GM23248 (cell line): Measurements from ENCODE around the gene GLI2. TPM values are rescaled to one million over a fixed set of nuclear protein-coding genes. Genes with fewer than 3 reads are reported as not detected.
A peak's percentile ranks its signal among the peaks of the same experiment; 100 is the strongest.

Experiments
- DNase-seq: peaks from one replicate; pipeline ENCODE4 v3.0.0-alpha.2; 2015
- H2AFZ ChIP-seq: fragments of 200-600 bp; sonication (generic); 2 replicates; pipeline ENCODE4 v1.6.1; 2016; ENCODE audit warnings: antibody characterized with exemption
- H3F3A ChIP-seq: fragments of 200-600 bp; sonication (generic); 2 replicates; pipeline ENCODE4 v1.6.1; 2016; ENCODE audit warnings: mild to moderate bottlenecking, antibody characterized with exemption, mixed run types; ENCODE audit not compliant: insufficient read depth
- H3K27ac ChIP-seq: fragments of 200-600 bp; sonication (generic); 2 replicates; pipeline ENCODE4 v1.5.1; 2016; ENCODE audit warnings: mild to moderate bottlenecking
- H3K27me3 ChIP-seq: fragments of 200-600 bp; sonication (generic); replicated peaks from 2 replicates; pipeline ENCODE4 v1.6.1; 2016; ENCODE audit warnings: mild to moderate bottlenecking; ENCODE audit not compliant: insufficient read depth
- H3K36me3 ChIP-seq: fragments of 200-600 bp; sonication (generic); 2 replicates; pipeline ENCODE4 v1.6.1; 2016; ENCODE audit warnings: low read depth, mild to moderate bottlenecking
- H3K4me1 ChIP-seq: fragments of 200-600 bp; sonication (generic); 2 replicates; pipeline ENCODE4 v1.6.1; 2016; ENCODE audit warnings: mild to moderate bottlenecking; ENCODE audit not compliant: insufficient read depth
- H3K4me2 ChIP-seq: fragments of 200-600 bp; sonication (generic); one replicate; pipeline ENCODE4 v1.6.1; 2016; ENCODE audit warnings: mild to moderate bottlenecking; ENCODE audit not compliant: unreplicated experiment
- H3K4me3 ChIP-seq: fragments of 200-600 bp; sonication (generic); 2 replicates; pipeline ENCODE4 v1.5.1; 2016; ENCODE audit warnings: mild to moderate bottlenecking
- H3K79me2 ChIP-seq: fragments of 200-600 bp; sonication (generic); 2 replicates; pipeline ENCODE4 v1.6.1; 2016; ENCODE audit warnings: mild to moderate bottlenecking; ENCODE audit not compliant: insufficient read depth
- H3K9ac ChIP-seq: fragments of 200-600 bp; sonication (generic); 2 replicates; pipeline ENCODE4 v1.6.1; 2016; ENCODE audit warnings: mild to moderate bottlenecking
- H3K9me2 ChIP-seq: fragments of 200-600 bp; sonication (generic); 2 replicates; pipeline ENCODE4 v1.6.1; 2016; ENCODE audit warnings: mixed run types, mild to moderate bottlenecking, moderate library complexity; ENCODE audit not compliant: insufficient read depth
- H3K9me3 ChIP-seq: fragments of 200-600 bp; sonication (generic); one replicate; pipeline ENCODE4 v1.6.1; 2017; ENCODE audit warnings: low read depth
- H4K20me1 ChIP-seq: fragments of 200-600 bp; sonication (generic); 2 replicates; pipeline ENCODE4 v1.6.0; 2016; ENCODE audit not compliant: insufficient read depth
- EZH2 ChIP-seq: fragments of 200-600 bp; sonication (generic); IDR thresholded peaks from 2 replicates; pipeline ENCODE4 v1.6.1; 2018; ENCODE audit warnings: antibody characterized with exemption, mild to moderate bottlenecking; ENCODE audit not compliant: insufficient read depth, poor library complexity, severe bottlenecking
- EZH2phosphoT487 ChIP-seq: fragments of 200-600 bp; sonication (generic); IDR thresholded peaks from 2 replicates; pipeline ENCODE4 v1.6.1; 2018; ENCODE audit warnings: antibody characterized with exemption, moderate library complexity, mild to moderate bottlenecking, low read depth; ENCODE audit not compliant: insufficient read depth
- WGBS, 2 experiments: methylation state at CpG; one replicate each; pipeline ENCODE4 v1.1.6; 2015 to 2017; ENCODE audit warnings: low lambda C conversion rate in 2 of 2, low coverage in 1 of 2; ENCODE audit errors: missing lambda C conversion rate in 2 of 2; 5-methylcytosine and 5-hydroxymethylcytosine counted together
- in situ Hi-C: fragments of 300-500 bp; cut with MboI; formaldehyde crosslinking; loops from 2 replicates; pipeline ENCODE4 v1.15.0; 2020
- polyA plus RNA-seq: library from polyadenylated mRNA; unstranded; fragments of >200 nt; fragmentation: Nextera tagmentation; extraction: Ambion mirVana; gene quantifications from 2 replicates; pipeline ENCODE4 v1.2.1, GENCODE V29; 2016
- total RNA-seq: library from RNA; depleted of rRNA; stranded (reverse); fragments of >200 nt; shearing (Covaris generic); gene quantifications from 2 replicates; pipeline ENCODE4 v1.2.3, GENCODE V29; 2014

The GLI2 gene
- total and polyA plus RNA-seq, 2 experiments from 2014 or later = 8.3 to 9.0 TPM

DNA sequence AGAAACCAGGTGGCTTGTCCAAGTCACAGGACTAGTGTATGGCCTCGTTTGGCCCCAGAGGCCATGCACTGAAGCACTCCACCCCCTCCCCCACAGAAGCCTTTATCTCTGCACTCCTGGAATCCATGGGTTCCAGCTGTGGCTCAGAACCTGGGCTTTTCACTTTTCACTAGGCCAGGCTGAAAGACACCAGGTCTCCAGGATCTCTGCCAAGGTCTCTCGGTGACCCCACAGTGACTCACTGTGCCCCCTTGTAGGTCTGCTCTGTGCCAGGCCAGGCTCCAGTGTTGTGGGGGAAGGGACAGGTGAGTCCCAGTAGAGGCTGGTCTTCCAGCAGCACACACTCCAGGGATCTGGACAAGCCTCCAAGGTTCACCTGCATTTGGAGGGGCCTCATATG, 31.0 kb upstream of the GLI2 start:
- peaks cover 3% of the 10 kb centered on the region; the same call in 1 of the 2 replicates for H3F3A ChIP-seq
- in situ Hi-C loops = no loop called here
- WGBS, 2 experiments = 39 to 48% methylated on average over 2 of the region's 2 CpGs

GRCh38 chr2:120707816-120708215, 27.9 kb upstream of the GLI2 start:
- H4K20me1 ChIP-seq = no peaks in the 10 kb centered on the region
- no peaks in the 10 kb centered on the region for H3K36me3 ChIP-seq
- 68 to 77% methylated on average over 3 of the region's 3 CpGs for WGBS, 2 experiments
- H3K9me3 ChIP-seq = no peaks in the 10 kb centered on the region
- no peak overlapping the region for H3K4me2 ChIP-seq
- no peaks in the 10 kb centered on the region for H3K79me2 ChIP-seq
- H3K4me3 ChIP-seq = no peak overlapping the region
- TF ChIP-seq EZH2 (no peak), EZH2phosphoT487 (no peak)
- peaks cover 10% of the 10 kb centered on the region for H3K4me1 ChIP-seq
- H2AFZ ChIP-seq = no peak overlapping the region
- H3F3A ChIP-seq = peaks cover 3% of the 10 kb centered on the region
- no peaks in the 10 kb centered on the region for H3K27me3 ChIP-seq
- peak; percentile 17 for DNase-seq
- no peak overlapping the region for H3K9ac ChIP-seq
- H3K27ac ChIP-seq = no peak overlapping the region
- no peaks in the 10 kb centered on the region for H3K9me2 ChIP-seq
- in situ Hi-C loops = no loop called here

More for the DNA sequence above, 31.0 kb upstream of the GLI2 start:
- TF ChIP-seq EZH2phosphoT487 = no peak
- TF ChIP-seq EZH2 = no peak
- no peaks in the 10 kb centered on the region for H3K27me3 ChIP-seq
- no peaks in the 10 kb centered on the region for H3K9me2 ChIP-seq
- H3K4me3 ChIP-seq = no peak overlapping the region
- no peaks in the 10 kb centered on the region; the same call in 1 of the 2 replicates for H3K4me1 ChIP-seq
- no peaks in the 10 kb centered on the region for H3K79me2 ChIP-seq
- no peaks in the 10 kb centered on the region for H3K9me3 ChIP-seq
- H3K9ac ChIP-seq = no peak overlapping the region
- H2AFZ ChIP-seq = no peak overlapping the region
- H3K4me2 ChIP-seq = no peak overlapping the region
- no peak for DNase-seq
- H3K27ac ChIP-seq = no peak overlapping the region
- H3K36me3 ChIP-seq = no peaks in the 10 kb centered on the region
- H4K20me1 ChIP-seq = no peaks in the 10 kb centered on the region

GRCh38 chr2:120708944-120709607, 26.6 kb upstream of the GLI2 start:
- H3K9me2 ChIP-seq = no peaks in the 10 kb centered on the region
- no peaks in the 10 kb centered on the region for H3K27me3 ChIP-seq
- H3K4me1 ChIP-seq = peaks cover 10% of the 10 kb centered on the region
- no peaks in the 10 kb centered on the region for H3K9me3 ChIP-seq
- H4K20me1 ChIP-seq = no peaks in the 10 kb centered on the region
- H3F3A ChIP-seq = peaks cover 3% of the 10 kb centered on the region
- WGBS, 2 experiments = 87 to 92% methylated on average over 14 of the region's 14 CpGs
- in situ Hi-C loops = no loop called here
- H3K4me3 ChIP-seq = no peak overlapping the region
- no peak overlapping the region for H3K27ac ChIP-seq
- no peak overlapping the region for H3K9ac ChIP-seq
- DNase-seq = no peak
- TF ChIP-seq EZH2phosphoT487 (no peak), EZH2 (no peak)
- H3K4me2 ChIP-seq = no peak overlapping the region
- H2AFZ ChIP-seq = no peak overlapping the region
- H3K79me2 ChIP-seq = no peaks in the 10 kb centered on the region
- H3K36me3 ChIP-seq = no peaks in the 10 kb centered on the region

- DNase-seq = no peak
- H3K4me1 ChIP-seq = peaks cover 10% of the 10 kb centered on the region
- 86 to 90% methylated on average over 5 of the region's 5 CpGs for WGBS, 2 experiments
- no peaks in the 10 kb centered on the region for H3K27me3 ChIP-seq
- H3K27ac ChIP-seq = no peak overlapping the region
- H3K4me3 ChIP-seq = no peak overlapping the region
- no peaks in the 10 kb centered on the region for H3K9me2 ChIP-seq
- peaks cover 3% of the 10 kb centered on the region for H3F3A ChIP-seq
- no peaks in the 10 kb centered on the region for H3K36me3 ChIP-seq
- TF ChIP-seq EZH2phosphoT487 (no peak), EZH2 (no peak)
- H2AFZ ChIP-seq = no peak overlapping the region
- no peak overlapping the region for H3K4me2 ChIP-seq
- H3K9me3 ChIP-seq = no peaks in the 10 kb centered on the region
- H4K20me1 ChIP-seq = no peaks in the 10 kb centered on the region
- H3K9ac ChIP-seq = no peak overlapping the region
- H3K79me2 ChIP-seq = no peaks in the 10 kb centered on the region
- in situ Hi-C loops = no loop called here
Measured at GRCh38 chr2:120709608-120710041, 26.0 kb upstream of the GLI2 start.

GRCh38 chr2:120710256-120710655, 25.4 kb upstream of the GLI2 start:
- no peak overlapping the region for H3K4me3 ChIP-seq
- H3K4me2 ChIP-seq = no peak overlapping the region
- no peaks in the 10 kb centered on the region for H3K36me3 ChIP-seq
- no peaks in the 10 kb centered on the region for H3K9me3 ChIP-seq
- H2AFZ ChIP-seq = no peak overlapping the region
- DNase-seq = peak; percentile 19
- H3K27me3 ChIP-seq = no peaks in the 10 kb centered on the region
- peaks cover 10% of the 10 kb centered on the region for H3K4me1 ChIP-seq
- no peaks in the 10 kb centered on the region for H4K20me1 ChIP-seq
- 93 to 97% methylated on average over 16 of the region's 16 CpGs for WGBS, 2 experiments
- TF ChIP-seq EZH2phosphoT487 = no peak
- TF ChIP-seq EZH2 = no peak
- H3K9me2 ChIP-seq = no peaks in the 10 kb centered on the region
- H3K9ac ChIP-seq = no peak overlapping the region
- H3K79me2 ChIP-seq = no peaks in the 10 kb centered on the region
- in situ Hi-C loops = no loop called here
- no peak overlapping the region for H3K27ac ChIP-seq
- peaks cover 3% of the 10 kb centered on the region for H3F3A ChIP-seq
